Astrocyte (in vitro differentiated cells and primary cell): ENCODE data around the gene DENND11.

Experiments
- EZH2 ChIP-seq: IDR thresholded peaks from 2 replicates; pipeline ENCODE4 v1.6.1; 2012; ENCODE audit warnings: mild to moderate bottlenecking, low read length, inconsistent platforms; ENCODE audit not compliant: insufficient read depth
- TF ChIP-seq, protein P1 (sequence below): IDR thresholded peaks from 2 replicates; pipeline ENCODE4 v1.5.1; 2011; ENCODE audit warnings: low read depth, mild to moderate bottlenecking, inconsistent platforms, low read length, moderate library complexity; ENCODE audit not compliant: insufficient read depth

DNA sequence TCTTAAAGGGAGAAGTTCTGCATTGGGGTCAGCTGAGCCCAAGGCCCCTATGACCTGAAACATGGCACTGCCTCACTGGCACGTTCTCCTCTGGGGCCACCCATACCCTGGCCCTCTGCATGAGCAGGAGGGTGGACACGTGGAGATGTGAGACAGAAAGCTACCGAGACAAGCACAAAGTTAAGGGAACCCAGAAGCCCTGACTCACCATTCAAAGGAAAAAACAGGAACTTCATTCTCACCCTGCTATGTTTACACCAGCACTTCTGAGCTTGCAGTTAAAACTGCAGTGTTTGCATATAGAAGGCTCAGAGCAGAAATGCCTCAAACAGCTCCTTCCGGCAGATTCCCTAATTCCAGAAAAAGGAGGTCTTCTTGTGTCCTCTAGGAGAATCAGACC is 41.7 kb downstream of the DENND11 start:
- TF ChIP-seq, protein P1, sequence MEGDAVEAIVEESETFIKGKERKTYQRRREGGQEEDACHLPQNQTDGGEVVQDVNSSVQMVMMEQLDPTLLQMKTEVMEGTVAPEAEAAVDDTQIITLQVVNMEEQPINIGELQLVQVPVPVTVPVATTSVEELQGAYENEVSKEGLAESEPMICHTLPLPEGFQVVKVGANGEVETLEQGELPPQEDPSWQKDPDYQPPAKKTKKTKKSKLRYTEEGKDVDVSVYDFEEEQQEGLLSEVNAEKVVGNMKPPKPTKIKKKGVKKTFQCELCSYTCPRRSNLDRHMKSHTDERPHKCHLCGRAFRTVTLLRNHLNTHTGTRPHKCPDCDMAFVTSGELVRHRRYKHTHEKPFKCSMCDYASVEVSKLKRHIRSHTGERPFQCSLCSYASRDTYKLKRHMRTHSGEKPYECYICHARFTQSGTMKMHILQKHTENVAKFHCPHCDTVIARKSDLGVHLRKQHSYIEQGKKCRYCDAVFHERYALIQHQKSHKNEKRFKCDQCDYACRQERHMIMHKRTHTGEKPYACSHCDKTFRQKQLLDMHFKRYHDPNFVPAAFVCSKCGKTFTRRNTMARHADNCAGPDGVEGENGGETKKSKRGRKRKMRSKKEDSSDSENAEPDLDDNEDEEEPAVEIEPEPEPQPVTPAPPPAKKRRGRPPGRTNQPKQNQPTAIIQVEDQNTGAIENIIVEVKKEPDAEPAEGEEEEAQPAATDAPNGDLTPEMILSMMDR: no peak
- TF ChIP-seq EZH2: no peak
